AG08396 (cell line): ENCODE results near the gene ALK.

Experiments
- DNase-seq: peaks from one replicate; pipeline ENCODE4 v3.0.0; 2012; ENCODE audit warnings: low spot score, mixed read lengths

ALK gene

DNA sequence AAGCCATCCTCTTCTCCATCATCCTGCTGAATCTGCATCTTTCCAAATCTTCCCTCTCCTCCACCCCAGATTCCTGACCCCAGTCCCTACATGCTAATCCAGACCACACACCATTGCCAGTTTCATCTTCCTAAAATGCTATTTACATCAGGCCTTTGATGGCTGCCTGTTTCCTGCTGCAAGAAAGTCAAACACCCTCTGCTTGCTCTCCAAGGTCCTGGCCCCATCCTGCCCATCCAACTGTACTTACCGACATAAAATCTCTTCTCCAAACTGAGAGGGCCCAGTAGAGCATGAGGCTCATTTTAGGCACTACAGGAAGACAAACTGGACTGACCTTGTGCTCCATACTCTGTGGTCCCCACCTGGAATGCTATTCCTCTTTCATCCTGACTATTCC is 19.0 kb downstream of the ALK start:
- DNase-seq, result no peak

DNA sequence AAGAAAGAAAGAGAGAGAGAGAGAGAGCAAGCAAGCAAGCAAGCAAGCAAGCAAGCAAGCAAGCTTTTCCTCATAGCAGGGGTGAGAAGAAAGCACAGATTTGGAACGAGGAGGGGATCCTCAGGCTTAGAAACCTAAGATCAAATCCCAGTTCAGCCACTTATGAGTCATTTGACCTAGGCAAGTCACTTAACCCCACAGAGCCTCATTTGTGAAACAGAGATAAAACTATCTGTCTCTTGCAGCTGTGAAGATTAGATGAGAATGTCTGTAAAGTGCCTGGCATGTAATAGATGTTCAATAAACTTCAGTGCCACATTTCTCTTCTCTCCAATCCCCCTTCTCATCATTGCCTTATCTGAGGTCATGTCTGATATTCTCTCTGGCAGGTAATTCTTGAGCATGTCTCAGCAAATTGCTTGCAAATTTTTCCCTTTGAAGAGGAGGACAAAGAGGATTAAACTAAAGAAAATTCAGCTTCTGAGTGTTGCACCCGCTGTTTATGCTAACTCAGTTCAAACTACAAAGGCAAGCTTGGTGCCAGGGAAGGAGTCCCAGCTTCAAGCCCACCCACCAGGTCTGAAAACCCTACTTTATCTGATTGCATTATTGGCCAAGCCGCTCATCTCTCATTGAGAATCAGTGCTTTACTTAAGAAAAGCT is 20.3 kb downstream of the ALK start:
- DNase-seq, result no peak

DNA sequence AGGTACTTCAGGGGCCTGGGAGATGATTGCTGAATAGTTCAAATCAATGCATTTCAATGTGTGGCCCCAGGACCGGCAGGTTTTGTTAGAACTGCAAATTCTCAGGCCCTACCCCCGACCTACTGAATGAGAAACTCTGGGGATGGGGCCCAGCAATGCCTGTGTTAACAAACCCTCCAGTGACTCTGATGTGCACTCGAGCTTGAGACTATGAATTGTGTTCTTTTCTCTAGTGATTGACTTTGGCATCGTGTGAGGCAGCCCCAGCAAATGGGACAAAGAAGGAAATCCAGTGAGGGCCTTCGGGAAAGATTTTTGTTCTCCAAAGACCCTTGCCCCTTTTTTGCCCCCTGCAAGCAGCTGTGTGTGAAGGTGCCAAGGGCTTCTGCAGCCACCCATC is 22.4 kb downstream of the ALK start:
- DNase-seq, result no peak

DNA sequence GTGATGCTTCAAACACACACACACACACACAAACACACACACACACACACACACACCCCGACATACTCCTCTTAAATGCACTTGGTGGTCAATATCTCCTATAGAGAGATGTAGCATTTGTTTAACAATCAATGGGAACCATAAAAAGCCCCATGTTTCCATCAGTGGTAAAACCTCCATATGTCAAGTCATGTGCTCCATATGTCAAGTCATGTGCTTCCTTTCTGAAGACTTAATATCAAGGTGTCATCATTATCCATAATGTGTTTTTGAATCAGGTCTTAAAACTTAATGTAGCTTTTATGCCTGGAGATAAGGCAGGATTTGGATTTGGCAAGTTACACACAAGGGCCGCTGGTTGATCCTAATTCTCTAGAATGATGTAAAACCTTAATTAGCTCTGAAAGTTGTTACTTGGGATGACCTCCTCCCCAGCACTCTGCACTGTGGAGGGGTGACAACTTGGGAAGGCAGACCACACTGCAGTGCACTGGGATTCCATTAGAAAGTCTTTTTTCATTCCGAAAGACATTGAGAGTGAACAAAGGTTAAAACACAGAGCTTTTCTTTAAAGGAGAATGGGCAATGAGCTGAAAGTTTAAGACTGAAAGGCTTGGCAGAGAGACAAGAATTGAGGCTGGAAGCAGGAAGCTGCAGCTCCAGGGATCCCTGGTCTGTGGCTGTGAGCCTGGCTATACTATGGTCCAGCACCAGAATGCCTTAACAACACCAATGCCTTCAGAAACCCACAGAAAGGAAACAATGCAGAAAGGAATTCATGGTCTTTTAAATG is 26.4 kb downstream of the ALK start:
- DNase-seq, result no peak

DNA sequence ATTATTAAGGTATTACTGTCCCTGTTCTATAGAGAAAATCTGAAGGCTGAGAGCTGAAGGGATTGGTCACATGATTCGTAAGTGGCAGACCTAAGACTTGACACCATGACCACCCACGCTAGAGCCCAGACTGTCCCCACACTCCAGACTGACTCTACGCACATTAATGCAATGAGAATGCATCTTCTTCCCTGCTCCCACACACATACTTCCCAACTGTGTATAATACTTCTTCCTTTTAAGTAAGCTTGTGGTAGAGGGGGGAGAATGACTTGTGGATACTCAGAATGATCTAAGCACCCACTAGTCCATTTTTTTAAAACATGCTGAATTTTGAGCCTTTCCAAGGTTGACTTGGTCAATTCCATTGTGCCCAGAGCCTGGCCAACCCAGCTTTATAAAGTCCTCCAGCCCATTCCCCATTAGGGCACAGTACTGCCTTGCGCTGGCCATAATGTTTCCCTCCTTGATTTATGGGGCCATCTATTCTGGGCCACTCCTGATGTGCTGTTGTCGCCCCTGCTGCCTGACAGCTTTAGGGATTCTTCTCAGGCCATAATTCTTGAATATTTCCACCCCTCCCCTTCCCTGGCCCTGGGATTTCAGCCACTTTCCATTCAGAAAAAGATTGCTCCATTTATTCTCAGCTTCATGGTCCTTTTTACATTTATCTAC is 28.7 kb downstream of the ALK start:
- no peak for DNase-seq

DNA sequence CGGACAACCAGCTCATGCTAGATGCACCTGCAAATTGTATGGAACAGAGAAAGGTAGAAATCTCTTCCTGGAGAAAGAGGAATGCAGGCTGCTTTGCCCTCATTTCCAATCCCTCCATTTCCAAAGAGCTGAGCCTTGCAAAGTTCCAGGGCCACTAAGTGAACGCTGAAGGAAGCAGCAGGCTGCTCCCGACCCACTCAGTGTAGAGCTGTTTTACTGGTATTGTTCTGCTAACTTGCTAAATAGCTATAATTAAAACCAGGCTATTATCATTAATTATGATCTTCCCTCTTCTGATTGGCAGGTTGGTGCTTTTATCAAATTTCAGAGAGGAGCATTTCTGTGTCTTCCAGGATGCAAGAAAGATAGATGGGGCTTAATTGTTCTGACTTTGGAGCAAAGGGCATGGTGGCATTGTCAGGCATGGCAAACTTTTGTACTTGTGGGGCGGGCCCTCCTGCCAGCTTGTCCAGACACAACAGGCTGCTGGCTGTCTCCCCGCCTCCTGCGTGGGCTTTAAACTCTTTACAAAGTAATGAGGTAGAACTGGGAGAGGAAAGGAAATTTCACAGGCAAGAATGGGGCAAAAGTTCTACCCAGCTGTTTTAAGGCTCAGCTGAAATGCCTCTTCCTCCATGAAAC is 40.2 kb downstream of the ALK start:
- no peak for DNase-seq

DNA sequence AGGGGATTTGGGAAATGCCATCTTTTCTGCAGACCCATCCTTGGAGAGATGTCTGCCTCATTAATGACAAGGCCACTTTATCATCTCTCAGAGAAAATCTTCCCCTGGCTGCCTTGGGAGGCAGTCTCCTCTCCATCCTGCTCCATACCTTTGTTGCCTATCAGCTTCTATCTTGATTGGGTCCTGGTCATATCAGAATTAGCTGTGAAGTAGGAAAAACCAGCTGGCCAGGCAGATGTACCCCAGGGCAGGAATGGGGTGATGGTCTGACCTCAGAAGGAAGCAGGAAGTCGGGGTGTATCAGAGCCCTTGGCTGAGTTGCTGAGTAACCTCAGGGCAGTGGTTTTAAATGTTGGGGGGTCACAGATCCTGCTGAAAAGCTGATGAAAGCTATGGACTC is 41.3 kb downstream of the ALK start:
- DNase-seq, result no peak

DNA sequence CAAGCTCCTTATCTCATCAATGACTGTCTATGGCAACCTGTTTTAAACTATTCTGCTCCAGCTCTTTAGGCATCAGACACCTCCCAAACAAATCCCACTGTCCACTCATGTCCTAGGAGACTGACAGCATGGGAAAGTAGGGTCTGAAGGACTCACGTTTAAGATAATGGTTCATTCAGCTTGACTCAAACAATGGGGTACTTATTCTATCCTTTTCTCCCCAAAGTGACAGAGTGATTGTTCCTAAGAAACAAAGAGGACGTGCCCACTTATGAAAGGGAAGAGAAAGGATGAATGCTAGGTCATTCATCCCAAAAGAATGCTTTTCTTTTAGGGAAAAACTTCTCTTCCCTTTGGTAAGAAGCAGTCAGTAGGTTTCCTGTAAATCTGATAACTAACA is 41.9 kb downstream of the ALK start:
- no peak for DNase-seq

DNA sequence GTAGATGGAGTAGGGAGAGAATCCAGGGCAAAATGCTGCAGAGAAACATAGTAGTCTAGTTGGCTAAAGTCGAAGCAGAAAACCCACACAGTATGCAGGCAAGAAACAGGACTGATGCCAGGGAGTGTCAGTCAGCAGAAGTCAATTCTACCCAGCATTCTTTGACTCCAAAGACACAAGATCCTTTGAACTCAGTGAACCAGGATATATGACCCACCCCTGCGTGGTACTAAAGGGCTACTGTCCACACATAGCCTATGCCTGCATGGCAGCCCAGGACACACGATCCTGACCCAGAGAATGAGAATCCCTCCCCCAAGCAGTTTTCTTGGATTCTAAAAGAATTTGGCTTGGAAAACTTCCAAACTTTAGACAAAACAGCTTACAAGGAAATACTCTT is 42.5 kb downstream of the ALK start:
- DNase-seq, result peak; percentile 22

DNA sequence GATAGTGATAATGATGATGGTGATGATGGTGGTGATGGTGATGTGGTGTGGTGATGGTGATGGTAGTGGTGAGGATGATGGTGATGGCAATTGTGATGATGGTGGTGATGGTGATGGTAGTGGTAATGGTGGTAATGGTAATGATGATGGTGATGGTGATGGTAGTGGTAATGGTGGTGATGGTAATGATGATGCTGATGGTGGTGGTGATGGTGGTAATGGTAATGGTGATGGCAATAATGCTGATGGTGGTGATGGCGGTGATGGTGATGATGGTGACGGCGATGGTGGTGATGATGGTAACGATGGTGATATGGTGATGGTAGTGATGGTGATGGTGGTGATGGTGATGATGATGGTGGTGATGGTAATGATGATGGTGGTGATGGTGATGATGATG is 45.0 kb downstream of the ALK start:
- DNase-seq, result no peak

DNA sequence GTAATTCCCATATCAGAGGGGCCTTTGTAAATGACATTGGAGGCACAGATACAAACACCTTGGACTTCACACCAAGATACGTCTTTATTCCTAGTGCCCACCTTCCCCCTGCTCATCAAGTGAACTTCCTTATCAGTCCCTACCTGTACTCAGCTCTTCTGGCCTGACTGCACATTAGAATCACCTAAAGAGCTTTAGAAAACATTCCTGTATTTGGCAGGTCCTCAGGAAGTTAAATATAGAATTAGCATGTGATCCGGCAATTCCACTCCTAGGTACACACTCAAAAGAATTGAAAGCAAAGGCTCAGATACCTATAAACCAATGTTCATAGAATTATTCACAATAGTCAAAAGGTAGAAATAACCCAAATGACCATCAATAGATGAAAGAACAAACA is 46.6 kb downstream of the ALK start:
- DNase-seq, result no peak

DNA sequence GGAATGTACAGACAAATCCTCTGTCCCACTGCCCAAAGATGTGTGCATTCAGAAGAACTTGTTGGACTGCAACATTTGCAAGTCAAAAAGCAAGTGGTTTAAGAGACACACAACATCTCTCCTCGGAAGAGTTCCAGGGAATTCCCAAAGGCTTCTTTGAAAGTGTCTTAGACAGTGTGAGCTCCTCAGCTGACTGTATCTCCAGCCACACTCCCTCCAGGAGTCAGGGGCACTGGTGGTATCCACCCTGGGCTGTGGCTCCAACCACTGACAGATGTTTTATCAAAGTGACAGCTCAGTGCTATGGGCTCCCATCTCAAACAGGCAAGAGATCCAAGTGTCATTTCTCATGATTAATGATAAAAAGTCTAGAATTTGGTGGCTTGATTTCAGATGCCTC is 48.5 kb downstream of the ALK start:
- no peak for DNase-seq

DNA sequence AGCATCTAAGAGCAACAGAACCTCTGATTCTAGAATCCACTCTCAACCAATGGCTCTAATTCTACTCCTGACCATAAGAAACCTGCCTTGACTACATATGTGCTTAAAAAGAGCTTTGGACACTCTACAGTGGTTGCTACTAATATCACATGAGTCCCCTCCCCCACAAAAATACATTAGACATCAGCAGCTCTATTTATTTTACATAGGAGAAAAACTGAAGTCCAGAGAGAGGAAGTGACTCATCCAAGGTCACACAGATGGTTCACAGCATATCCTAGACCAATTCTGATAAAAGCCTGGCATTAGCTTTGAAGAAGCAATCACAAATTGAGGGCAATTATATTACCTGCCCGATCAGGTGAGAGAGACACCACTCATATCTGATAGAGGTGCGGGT is 49.8 kb downstream of the ALK start:
- no peak for DNase-seq

DNA sequence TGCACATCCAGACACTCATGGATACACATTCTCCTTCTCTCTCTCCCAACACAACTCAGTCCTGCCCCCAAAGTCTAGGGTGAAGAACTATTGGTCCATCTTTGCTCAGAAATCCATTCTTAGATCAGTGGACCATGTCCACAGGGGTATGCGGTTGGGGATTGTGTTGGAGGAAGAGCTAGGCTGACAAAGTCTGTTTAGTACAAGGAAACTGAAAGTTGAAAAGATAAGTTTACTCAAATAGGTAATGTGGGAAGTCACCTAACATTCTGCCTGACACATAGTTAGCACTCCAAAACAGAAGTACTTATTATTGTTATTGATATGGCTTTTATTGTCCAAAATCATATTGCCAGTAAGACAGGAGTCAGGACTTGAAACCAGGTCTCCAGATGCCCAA is 55.9 kb downstream of the ALK start:
- DNase-seq, result no peak

DNA sequence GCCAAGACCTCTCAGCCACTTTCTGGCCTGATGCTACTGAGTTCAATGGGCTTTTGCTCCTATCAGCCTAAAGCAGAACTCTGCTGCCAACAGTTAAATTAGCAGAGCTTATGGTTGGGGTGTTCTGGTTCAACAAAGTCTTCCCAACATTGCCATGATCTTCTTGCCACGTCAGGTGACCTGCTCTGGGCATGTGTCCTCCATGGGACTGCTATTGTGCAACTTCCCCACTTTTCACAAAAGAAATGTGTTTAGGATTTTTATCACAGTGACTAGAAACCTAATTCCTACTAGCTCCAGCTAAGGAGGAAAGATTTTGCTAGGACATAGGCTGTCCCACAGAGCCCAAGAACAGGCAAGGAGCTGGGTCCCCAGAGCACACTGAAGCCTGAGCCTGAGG is 56.4 kb downstream of the ALK start:
- no peak for DNase-seq

DNA sequence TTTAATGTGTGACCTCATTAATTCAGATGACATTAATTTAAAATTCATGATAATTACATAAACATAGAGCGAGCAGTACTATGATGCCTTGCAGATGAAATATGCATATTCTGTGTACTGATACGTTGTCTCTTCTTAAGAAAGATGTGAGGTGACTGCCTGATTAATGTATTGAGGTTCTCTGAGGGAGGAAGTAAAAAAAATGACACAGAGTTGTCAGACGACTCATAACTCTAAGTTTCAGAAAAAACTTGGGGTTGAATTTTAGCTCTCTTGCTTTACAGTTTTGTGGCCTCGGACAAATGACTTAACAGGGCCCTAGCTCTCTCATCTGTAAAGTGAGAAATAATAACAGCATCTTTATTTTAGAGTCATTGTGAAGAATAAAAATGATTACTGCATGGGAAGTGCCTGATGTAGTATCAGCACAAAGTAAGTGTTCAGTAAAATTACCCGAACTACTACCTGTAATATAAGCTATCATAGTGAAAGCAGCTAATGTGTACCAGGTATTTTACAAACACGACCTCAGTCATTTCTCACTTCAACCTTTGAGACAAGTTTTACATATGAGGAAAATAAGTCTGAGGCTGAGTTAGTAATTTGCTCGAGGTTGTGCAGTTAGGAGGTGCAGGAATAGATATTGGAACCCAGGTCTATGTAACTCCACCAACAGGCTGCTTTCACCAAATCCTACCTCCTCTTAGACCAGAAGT is 65.3 kb downstream of the ALK start:
- DNase-seq, result no peak

DNA sequence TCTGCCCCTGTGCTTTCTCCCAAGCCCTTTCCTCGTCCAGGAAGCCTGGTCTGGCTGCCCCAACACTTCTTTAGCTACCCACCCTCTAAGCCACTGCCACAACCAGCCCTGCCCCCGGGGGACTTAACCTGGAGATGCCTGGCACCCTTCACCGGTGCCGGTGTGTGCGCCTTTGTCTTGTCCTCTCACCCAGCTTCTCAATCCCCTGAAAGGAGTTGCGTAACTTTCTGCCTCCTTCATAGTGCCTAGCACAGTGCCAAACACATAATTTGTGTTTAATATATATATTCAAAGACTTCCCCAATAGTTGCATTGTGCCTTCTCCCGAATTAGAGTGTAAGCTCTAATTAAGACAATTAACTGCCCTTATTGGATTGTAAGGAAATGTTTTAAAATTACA is 70.6 kb downstream of the ALK start:
- DNase-seq, result no peak

DNA sequence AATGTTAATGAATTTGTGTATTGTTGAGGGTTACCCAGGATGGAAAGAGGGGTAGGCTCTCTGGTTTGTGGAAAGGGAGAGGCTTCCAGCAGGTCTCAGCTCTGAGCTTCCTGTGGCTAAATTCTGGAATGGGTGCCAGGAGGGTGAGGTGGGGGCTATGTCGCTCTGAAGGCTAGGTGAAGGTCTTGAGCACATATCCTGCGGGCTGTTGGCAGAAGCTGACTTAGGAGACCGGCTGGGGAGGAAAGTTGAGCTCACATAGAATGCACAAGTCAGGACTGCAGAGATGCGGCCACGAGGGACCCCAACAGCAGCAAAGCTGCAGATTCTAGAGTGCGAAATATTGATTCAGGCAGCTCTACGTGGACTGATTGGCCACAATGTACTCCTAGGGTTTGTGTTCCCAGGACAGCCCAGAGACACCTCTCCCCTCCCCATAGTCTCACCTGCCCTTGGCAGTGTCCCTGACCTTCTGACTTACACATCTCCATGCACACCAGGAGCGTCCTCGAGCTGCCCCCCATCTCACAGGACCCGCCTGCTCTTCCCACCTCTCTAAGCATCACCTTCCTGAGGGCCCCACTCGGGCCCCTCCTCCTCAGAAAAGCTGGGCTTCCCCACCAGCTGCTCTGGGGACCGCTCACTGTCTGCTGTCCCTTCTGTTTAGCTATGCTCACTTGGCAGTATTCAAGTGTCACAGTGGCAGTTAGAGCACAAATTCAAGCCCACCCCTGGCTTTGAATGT is 72.6 kb downstream of the ALK start:
- DNase-seq, result no peak

DNA sequence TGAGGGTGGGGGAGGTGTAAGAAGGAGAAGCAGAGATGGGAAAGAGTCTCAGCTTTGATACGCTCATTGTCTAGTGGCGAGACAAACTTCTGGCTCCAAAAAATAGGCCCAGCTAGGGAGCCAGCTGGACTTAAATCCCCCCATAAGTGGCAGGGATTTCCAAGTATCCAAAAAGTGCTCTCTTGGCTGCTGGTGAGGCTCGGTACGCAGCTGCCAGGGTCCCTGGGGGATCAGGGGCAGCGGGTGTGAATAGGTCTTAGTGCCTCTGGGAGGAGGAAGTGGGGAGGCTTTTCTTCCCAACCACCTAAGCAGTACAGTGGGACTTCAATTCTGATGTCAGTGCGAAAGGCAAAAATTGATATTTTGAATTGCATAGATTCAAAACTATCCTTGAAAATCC is 73.5 kb downstream of the ALK start:
- no peak for DNase-seq

DNA sequence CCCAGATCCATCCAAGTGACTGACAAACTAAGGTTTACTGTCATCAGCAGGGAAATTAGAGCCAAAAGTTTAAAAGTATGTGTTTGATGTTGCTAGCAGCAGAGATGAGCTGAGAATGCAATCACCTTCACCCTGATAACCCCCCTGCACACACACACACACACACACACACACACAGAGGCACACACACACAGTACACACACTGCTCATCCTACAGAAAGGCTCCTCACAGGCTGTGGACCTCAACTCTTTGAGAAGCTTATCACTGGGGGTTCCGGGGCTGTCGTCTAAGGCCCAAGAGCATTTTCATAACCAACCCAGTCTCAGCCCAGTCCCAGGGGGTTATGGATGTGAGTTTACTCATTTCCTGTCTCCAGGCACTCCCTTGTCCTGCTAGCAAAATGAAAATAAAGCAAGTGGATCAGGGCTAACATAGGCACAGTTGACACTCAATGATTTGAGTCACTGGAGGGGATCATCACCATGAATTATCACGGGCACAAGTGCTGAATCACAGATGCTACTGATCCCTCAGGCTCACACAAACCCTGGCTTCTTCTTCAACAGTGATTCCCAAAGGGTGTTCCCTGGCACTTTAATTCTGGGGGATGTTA is 76.6 kb downstream of the ALK start:
- DNase-seq, result no peak

DNA sequence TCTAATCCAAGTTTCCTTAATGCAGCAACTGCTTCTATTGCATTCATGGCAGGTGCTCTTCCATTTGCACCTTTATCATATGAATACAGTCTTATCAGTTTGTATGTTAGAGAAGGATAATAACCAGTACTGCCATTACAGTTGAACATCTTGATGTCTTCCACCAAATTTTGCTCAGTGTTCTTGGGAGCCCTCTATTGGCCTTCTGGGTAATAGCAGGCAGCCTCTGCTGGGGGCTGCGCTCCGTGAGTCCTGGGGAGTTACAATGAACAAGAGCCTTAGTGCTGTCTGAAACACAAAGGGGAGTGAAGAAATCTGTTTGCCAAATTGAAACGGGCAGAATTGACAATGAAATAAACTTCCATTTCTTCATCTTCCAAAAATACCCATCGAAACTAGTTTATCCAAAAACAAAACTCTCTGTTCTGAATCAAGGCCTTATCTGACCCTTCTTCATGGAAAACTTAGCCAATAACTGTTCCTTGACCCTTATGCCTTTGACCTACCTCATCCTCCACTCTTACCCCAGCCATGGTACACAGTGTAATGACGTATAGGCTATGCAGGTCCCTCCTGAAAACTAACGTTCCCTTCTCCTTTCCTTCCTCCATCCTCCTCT is 79.9 kb downstream of the ALK start:
- DNase-seq, result peak; percentile 63
